ENCODE data around the gene OMD. TPM values are rescaled to one million over a fixed set of nuclear protein-coding genes. Genes with fewer than 3 reads are reported as not detected.
A peak's percentile ranks its signal among the peaks of the same experiment; 100 is the strongest.

Gene OMD
- total RNA-seq, 4 donors from 2014 or later: 0.11 to 21.9 (median 2.4) TPM

DNA sequence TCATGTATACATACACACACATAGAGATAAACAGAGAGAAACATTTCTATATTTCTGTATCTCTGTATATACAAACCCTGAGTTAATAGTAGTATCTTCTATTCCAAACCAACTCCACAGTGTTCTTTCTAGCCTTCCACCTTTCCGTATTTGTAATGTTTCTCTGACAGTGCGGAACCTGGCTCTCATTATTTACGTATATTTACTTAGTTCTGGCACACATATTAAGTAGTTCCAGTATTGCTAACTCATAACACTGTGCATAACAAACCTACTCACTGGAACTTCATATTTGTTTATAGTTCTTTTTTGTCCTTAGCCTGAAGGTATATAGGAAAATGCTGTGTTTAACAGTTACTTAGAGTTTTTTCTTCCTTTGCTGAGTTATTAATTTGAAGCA, 26.4 kb downstream of the OMD start:
- Histone ChIP-seq H3K4me1 (peaks cover 0 to 9% (median 0%) of the 10 kb centered on the region in 3 donors), H3K27ac (no peak overlapping the region), H3K36me3 (peaks cover 0 to 6% (median 0%) of the 10 kb centered on the region in 3 donors), H3K4me3 (no peak overlapping the region), H3K9me3 (no peaks in the 10 kb centered on the region), H3K27me3 (no peaks in the 10 kb centered on the region)
- 80 to 95% methylated on average over 3 of the region's 3 CpGs for WGBS, 2 donors
- no peak for TF ChIP-seq POLR2A (IDR thresholded peaks at IDR 0.05)
- TF ChIP-seq, protein P1, sequence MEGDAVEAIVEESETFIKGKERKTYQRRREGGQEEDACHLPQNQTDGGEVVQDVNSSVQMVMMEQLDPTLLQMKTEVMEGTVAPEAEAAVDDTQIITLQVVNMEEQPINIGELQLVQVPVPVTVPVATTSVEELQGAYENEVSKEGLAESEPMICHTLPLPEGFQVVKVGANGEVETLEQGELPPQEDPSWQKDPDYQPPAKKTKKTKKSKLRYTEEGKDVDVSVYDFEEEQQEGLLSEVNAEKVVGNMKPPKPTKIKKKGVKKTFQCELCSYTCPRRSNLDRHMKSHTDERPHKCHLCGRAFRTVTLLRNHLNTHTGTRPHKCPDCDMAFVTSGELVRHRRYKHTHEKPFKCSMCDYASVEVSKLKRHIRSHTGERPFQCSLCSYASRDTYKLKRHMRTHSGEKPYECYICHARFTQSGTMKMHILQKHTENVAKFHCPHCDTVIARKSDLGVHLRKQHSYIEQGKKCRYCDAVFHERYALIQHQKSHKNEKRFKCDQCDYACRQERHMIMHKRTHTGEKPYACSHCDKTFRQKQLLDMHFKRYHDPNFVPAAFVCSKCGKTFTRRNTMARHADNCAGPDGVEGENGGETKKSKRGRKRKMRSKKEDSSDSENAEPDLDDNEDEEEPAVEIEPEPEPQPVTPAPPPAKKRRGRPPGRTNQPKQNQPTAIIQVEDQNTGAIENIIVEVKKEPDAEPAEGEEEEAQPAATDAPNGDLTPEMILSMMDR (IDR thresholded peaks at IDR 0.05): no peak
- intact Hi-C loops (cut with DNase I): no loop called here
- DNase-seq: no peak

DNA sequence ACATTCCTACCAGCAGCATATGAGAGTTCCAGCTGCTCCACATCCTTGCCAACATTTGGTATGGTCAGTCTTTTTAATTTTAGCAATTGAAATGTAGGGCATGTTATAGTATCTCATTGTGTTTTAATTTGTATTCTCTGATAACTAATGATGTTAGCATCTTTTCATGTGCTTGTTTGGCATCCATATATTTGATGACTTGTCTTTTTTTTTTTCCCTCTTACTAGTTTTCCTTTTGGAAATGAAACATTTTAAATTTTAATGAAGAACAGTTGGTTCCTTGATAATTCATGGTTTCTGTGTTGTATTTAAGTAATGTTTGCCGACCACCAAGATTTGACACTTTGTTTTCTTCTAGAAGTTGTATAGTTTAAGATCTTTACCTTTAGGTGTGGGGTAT, 28.7 kb downstream of the OMD start:
- Histone ChIP-seq H3K4me3 (no peak overlapping the region), H3K27me3 (no peaks in the 10 kb centered on the region), H3K9me3 (no peaks in the 10 kb centered on the region), H3K27ac (no peak overlapping the region), H3K4me1 (peaks cover 0 to 9% (median 0%) of the 10 kb centered on the region in 3 donors), H3K36me3 (peaks cover 0 to 6% (median 0%) of the 10 kb centered on the region in 3 donors)
- 95 to 100% methylated on average over 1 of the region's 1 CpG for WGBS, 2 donors
- no peak for TF ChIP-seq POLR2A (IDR thresholded peaks at IDR 0.05)
- TF ChIP-seq, protein P1 (IDR thresholded peaks at IDR 0.05): no peak
- no peak for DNase-seq
- intact Hi-C loops (cut with DNase I): no loop called here

DNA sequence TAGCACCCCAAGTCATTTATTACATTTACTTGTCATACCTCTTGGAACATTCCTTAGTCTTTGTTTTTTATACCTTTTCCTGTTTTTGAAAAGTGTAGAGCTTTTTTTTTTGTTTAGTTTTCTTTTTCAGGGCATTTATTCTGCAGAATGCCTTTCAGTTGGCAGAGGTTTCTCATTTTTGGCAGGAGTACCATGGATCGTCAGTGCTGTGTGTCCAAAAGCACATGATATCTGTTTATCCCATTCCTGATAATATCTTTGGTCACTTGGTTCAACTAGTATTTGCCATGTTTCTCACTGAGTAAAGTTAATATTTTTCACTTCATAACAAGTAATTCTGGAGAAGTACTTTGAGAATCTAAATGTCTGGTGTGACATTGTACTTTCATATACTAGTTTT, 30.6 kb downstream of the OMD start:
- Histone ChIP-seq H3K9me3 (no peaks in the 10 kb centered on the region), H3K4me1 (peaks cover 0 to 9% (median 0%) of the 10 kb centered on the region in 3 donors), H3K36me3 (peaks cover 0 to 6% (median 0%) of the 10 kb centered on the region in 3 donors), H3K27ac (peak overlapping the region in 1 of 4 donors; percentile 49), H3K4me3 (no peak overlapping the region), H3K27me3 (no peaks in the 10 kb centered on the region)
- intact Hi-C loops (cut with DNase I): no loop called here
- TF ChIP-seq, protein P1 (IDR thresholded peaks at IDR 0.05): no peak
- no peak for TF ChIP-seq POLR2A (IDR thresholded peaks at IDR 0.05)
- no peak for DNase-seq
- WGBS, 2 donors: 14 to 22% methylated on average over 1 of the region's 1 CpG

- DNase-seq: no peak
- no peak for TF ChIP-seq POLR2A (IDR thresholded peaks at IDR 0.05)
- TF ChIP-seq, protein P1 (IDR thresholded peaks at IDR 0.05): no peak
- H3K27ac ChIP-seq: no peak overlapping the region
- intact Hi-C loops (cut with DNase I): no loop called here
- no peaks in the 10 kb centered on the region for H3K27me3 ChIP-seq
- peaks cover 0 to 6% (median 0%) of the 10 kb centered on the region in 3 donors for H3K36me3 ChIP-seq
- H3K4me3 ChIP-seq: no peak overlapping the region
- 82 to 83% methylated on average over 2 of the region's 2 CpGs for WGBS, 2 donors
- peaks cover 0 to 9% (median 0%) of the 10 kb centered on the region in 3 donors for H3K4me1 ChIP-seq
- no peaks in the 10 kb centered on the region for H3K9me3 ChIP-seq
Observed at GRCh38 chr9:92392690-92393089, 31.6 kb downstream of the OMD start.

DNA sequence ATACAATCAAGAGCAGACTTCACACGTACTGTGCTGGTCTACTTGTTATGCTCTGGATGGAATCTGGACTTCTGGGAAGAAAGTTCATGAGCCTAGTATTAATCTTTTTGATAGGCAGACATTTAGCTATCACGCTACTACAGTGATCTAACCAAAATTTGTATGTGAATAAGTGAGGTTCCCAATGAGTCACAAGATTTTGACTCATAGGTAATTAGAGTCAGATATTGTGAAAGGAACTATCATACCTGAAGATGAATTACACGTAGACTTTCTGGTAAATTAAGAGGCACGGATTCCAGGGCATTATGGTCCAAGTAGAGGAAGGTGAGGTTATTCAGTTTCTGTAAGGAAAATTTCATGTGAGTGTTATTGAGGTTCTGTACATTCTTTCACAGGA, 38.3 kb downstream of the OMD start:
- peak overlapping the region in 2 of 4 donors; percentile 8 to 49 for H3K27ac ChIP-seq
- DNase-seq: no peak
- intact Hi-C loops (cut with DNase I): no loop called here
- peaks cover 0 to 21% (median 5%) of the 10 kb centered on the region in 3 donors for H3K4me1 ChIP-seq
- H3K36me3 ChIP-seq: no peaks in the 10 kb centered on the region
- H3K27me3 ChIP-seq: no peaks in the 10 kb centered on the region
- H3K9me3 ChIP-seq: no peaks in the 10 kb centered on the region
- WGBS, 2 donors: 41 to 61% methylated on average over 4 of the region's 4 CpGs
- TF ChIP-seq POLR2A (IDR thresholded peaks at IDR 0.05): no peak
- TF ChIP-seq, protein P1 (IDR thresholded peaks at IDR 0.05): no peak
- H3K4me3 ChIP-seq: no peak overlapping the region
